HG03442 (cell line): ENCODE data around the gene TULP3.
"Not testable (repeated sequence)": the region's sequence is repeated elsewhere in the genome, so short reads cannot be mapped to it uniquely, and the experiment has no call there.

Experiments used
- ATAC-seq: cut with Tn5 transposase; IDR thresholded peaks from one replicate; pipeline ENCODE4 v1.9.1; 2021; ENCODE audit warnings: mild to moderate bottlenecking, moderate library complexity; ENCODE audit not compliant: unreplicated experiment

TULP3 gene

DNA sequence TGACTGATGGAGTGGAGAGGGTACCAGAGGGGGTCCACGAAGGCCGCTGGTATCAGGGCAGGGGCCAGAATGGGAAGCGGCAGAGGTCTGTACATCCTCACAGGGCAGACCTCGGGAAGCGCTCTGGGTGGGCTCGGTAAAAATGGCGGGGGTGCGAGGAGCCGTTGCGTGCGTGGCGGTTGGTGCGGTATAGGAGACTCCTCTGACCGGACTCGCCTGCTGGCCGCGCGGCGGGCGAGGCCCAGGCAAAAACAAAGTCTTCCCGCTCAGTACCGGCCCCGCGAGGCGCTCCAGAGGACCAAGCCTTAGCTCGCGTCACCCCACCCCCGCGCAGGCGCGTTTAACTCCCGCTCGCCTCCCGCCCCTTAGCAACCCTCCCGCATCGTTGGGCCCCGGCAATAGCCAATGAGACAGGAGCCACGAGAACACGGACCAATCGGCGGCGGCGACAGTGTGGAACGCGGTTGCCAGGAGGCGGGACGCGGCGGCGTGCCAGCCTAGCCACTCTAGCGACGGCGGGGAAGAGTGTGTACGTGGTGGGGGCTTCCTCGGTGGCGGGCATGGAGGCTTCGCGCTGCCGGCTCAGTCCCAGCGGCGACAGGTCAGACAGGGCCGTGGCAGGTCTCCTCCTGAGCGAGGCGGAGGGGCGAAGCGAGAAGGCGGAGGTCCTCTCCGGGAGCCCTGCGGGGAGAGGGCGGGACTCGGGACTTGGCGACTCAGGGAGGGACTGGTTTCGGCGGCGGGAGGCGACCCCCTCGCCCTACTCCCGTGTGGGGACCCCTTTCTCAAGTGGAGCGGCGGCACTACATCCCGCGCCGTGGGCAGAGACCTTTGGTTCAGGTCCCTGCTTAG, at the start of gene TULP3:
TSS of gene TULP3 (plus strand) at position 504 of the 852 bp plus-strand sequence. CDS start at position 561, 57 bp downstream.
- ATAC-seq: peak; percentile 94

DNA sequence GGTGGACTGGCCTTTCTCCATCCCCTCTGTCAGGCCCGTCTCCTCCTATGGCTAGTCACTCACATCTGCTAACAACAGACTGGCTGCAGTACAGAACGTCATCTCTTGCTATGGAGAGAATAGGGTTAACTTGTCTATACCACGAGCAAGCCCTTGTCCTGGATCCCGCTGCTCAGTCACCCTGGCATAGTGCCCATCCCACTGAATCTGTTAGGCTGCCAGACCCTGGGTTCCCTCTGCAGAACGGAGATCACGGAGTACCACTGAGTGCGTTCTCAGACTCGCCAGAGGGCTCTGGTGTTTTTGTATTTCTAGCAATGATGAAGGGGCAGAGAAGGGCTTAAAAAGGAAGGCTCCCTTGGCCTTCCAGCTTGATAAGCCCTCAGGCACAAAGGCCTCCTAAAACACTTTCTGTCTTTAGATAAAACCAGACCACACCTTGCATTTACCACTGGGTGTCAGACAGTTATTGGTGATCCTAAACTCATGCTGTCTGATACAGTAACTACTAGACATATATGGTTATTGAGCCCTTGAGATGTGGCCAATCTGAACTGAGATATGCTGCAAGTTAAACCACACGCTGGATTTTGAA, 49.5 kb upstream of the TULP3 start:
- no peak for ATAC-seq

DNA sequence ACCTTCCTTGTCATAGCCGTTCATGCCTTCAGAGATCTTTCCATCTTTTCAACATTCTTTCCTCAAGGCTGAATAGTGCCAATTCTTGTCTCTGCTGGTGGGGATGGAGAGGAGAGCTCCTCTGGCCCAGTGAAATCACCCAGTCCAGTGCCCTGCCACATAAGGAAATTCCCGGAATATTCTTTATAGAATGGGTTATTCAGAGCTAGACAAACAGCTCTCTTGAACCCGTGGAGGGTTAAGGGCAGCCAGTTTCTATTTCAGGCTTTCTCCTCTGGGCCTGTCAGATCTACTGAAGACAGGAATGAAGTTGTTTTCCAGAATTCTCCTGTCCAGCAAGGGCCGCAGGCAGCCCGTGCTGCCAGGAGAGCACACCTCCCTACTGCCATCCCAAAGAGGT, 47.7 kb upstream of the TULP3 start:
- ATAC-seq: no peak

DNA sequence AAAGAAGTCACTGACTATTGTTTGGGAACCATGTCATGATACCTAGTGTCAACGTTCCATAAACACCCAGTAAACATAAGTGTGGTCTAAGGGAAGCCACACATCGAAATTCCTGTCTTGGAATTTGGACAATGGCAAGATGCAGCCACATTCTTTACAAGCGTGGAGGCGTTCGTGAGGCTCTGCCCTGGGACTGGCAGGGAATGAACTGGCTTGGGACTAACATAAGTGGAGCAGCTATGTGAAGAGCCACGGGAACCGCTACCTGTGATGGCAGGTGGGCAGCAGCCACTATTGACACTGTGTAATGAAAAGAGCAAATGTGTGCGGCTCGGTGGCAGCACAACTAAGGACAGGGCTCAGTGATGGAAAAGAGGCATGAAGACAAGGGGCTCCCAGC, 45.9 kb upstream of the TULP3 start:
- no peak for ATAC-seq

DNA sequence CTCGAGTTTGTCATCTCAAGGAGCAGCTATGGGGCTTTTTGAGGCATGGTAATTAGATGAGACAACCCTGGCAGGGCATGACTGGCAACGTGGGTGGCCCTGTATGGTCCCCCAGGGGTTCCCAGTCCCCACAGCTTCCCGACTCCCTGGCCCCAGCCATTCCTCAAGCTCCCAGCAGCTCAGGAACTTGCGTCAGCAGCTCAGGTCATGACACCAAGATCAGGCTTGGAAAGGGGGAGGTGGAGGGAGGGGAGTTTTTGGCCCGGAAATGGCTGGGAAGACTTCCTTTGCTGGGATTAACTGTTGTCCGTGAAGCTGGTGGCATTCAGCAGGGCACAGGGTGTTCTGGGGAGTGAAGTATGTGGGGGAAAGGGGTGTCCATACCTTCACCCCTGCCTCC, 45.4 kb upstream of the TULP3 start:
- no peak for ATAC-seq

DNA sequence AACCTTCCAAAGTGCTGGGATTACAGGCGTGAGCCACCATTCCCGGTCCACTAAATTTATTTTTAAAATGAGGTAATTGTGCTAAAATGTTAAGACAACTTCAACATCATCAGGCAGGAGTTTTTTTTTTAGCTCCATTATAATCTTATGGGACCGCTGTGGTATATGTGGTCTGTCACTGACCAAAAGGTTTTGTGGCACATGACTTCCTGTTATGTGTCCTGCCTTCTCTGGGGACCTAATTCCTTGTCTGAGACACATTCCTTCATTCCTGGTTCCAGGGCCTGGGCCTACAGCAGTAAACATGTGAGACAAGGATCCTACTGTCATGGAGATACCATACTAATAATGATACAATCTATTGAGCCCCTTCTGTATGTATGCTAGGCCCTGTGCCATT, 38.8 kb upstream of the TULP3 start:
- no peak for ATAC-seq

DNA sequence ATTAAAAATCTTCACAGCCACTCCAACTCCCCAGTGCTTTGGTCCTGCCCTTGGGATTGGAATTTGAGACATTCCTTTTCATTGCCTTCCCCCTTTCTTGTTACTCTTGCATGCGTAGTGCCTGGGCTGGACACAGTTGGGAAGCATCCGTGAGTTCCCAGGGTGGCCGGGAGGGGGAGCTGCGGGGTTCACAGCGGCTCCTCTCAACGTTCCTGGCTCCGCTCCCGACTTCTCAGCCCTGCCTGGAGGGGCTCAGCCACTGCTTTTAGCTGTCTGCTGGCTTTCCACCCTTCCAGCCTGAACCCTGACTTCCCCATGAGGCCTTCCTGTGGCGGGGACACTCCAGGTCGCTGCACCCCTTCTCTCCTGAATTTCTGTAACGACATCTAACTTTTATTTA, 37.1 kb upstream of the TULP3 start:
- no peak for ATAC-seq

GRCh38 chr12:2854669-2855453, 35.8 kb upstream of the TULP3 start:
- ATAC-seq: no peak

DNA sequence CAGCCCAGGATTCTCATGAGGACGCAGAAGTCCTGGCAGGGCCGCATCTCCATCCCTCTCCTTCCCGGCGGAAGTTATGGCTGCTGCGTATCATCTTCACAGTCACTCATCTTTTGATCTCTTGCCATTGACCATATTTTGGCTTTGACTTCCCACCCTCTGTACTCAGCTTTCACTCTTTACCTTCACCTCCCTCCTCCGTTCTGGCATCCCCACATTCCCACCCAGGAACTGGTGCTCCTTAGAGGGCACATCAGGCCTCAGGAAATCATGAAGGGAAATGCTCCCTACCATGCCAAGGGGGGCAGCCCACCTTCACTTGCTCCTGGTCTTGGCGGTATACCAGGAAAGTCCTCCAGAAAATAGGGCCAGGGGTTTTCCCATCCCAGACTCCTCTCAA, 35.1 kb upstream of the TULP3 start:
- no peak for ATAC-seq

DNA sequence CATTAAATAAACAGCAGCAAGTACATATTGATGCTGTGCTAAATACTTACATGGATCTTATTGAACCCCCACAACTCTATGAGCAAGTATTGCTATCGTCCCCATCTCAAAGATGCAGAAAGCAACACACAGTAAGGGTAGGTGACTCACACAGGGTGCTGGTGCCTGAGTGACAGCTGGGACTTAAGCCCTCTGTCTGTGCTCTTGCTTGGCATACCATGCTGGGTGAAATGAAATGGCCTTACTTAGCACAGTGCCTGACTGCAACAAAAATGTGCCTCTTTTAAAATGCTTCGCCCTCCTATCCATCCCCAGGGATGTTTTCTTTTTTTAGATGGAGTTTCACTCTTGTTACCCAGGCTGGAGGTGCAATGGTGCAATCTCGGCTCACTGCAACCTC, 34.6 kb upstream of the TULP3 start:
- no peak for ATAC-seq

- ATAC-seq: no peak
Observed at GRCh38 chr12:2857021-2857431, 33.7 kb upstream of the TULP3 start, which contains the start of gene TEX52. Gene TEX52, minus strand, starts transcription at chr12:2857039. Its CDS starts 13 bp downstream, at chr12:2857026.

GRCh38 chr12:2857576-2857975, 33.1 kb upstream of the TULP3 start:
- ATAC-seq: no peak

GRCh38 chr12:2858334-2858733, 32.4 kb upstream of the TULP3 start:
- no peak for ATAC-seq

GRCh38 chr12:2858944-2859421, 31.7 kb upstream of the TULP3 start:
- no peak for ATAC-seq

DNA sequence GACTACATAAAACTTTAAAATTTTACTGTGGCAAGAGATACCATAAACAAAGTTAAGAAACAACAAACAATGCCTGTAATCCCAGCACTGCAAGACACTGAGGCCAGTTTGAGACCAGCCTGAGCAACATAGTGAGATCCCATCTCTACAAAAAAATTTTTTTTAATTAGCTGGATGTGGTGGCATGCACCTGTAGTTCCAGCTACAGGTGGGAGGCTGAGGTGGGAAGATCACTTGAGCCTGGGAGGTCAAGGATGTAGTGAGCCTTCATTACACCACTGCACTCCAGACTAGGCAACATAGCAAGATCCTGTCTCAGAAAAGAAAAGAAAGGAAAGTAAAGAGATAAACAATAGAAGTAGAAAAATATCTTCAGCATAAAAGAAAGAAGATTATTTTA, 30.5 kb upstream of the TULP3 start:
- ATAC-seq: no peak

DNA sequence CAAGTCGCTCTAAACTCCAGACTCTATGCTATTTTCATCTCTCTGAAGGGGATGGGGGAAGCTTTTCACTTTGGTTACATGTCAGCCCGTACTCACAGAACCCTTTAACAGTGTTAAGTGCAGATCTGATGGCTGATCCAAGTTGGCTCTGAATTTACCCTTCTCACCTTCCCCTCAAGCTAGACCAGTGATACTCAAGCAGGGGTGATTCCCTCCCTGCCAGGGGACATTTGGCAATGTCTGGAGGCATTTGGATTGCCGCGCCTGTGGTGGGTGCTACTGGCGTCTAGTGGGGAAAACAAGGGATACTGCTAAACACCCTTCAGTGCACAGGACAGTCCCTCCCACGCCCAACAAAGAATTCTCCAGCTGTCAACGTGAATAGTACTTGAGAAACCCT, 27.8 kb upstream of the TULP3 start:
- ATAC-seq: no peak

- not testable (repeated sequence) for ATAC-seq
Observed at GRCh38 chr12:2863402-2863801, 27.3 kb upstream of the TULP3 start.

- ATAC-seq: no peak
Observed at GRCh38 chr12:2864198-2864597, 26.5 kb upstream of the TULP3 start.

GRCh38 chr12:2868986-2869632, 21.6 kb upstream of the TULP3 start:
- not testable (repeated sequence) for ATAC-seq

DNA sequence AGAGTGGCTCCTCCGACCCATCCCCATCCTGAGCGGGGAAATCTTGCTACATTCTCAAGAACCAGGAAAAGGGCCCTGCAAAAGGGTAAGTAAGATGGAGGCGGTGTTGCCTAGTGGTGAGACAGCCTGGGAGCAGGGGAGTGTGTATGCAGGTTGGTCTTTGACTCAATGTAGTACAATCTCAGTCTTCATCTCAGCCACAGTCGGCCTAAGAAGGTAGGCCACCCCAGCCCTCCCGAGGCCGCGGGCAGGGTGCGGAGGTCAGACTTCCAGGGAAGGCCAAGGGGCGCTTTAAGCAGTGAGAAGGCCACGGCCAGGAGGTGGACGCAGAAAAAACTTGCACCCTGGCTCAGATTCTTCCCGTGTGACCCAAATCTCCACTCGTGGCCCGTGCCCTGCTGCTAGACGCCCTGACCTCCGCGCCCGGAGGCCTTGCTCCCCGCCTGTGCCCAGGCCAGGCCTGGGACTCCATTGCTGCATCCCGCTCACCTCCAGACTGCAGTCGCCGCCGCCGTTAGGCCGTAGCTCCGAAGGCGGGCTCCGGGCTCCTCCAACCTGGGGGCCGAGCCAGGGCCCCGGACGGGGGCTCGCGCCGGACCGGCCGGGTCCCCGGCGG, 14.2 kb upstream of the TULP3 start:
- ATAC-seq: peak; percentile 26
